ENCODE results near the gene IL17A. TPM values are rescaled to one million over a fixed set of nuclear protein-coding genes. Genes with fewer than 3 reads are reported as not detected.

The IL17A gene
- total RNA-seq, 1 donor from 2014 or later: not detected

GRCh38 chr6:52180787-52181558 lies 5.2 kb upstream of the IL17A start:
- H3K27me3 ChIP-seq: peaks cover 12% of the 10 kb centered on the region
- intact Hi-C loops (cut with DNase I): no loop called here
- TF ChIP-seq CTCF (IDR thresholded peaks at IDR 0.05): no peak
- ATAC-seq (no peak), DNase-seq (no peak)
- no peaks in the 10 kb centered on the region for H3K4me1 ChIP-seq
- no peaks in the 10 kb centered on the region for H3K36me3 ChIP-seq
- no peak overlapping the region for H3K27ac ChIP-seq
- no peak overlapping the region for H3K4me3 ChIP-seq
- no peaks in the 10 kb centered on the region for H3K9me3 ChIP-seq

GRCh38 chr6:52183131-52183713 lies 3.0 kb upstream of the IL17A start:
- H3K36me3 ChIP-seq: no peaks in the 10 kb centered on the region
- DNase-seq (no peak), ATAC-seq (no peak)
- H3K27me3 ChIP-seq: peaks cover 9% of the 10 kb centered on the region
- intact Hi-C loops (cut with DNase I): no loop called here
- H3K27ac ChIP-seq: no peak overlapping the region
- no peak overlapping the region for H3K4me3 ChIP-seq
- no peak for TF ChIP-seq CTCF (IDR thresholded peaks at IDR 0.05)
- no peaks in the 10 kb centered on the region for H3K4me1 ChIP-seq
- no peaks in the 10 kb centered on the region for H3K9me3 ChIP-seq

GRCh38 chr6:52186480-52186879 lies 305 bp downstream of the IL17A start:
- no peak for ATAC-seq
- H3K4me3 ChIP-seq: no peak overlapping the region
- intact Hi-C loops (cut with DNase I): no loop called here

GRCh38 chr6:52187098-52187497 lies 923 bp downstream of the IL17A start:
- intact Hi-C loops (cut with DNase I): no loop called here
- DNase-seq (no peak), ATAC-seq (no peak)
- Histone ChIP-seq H3K9me3 (no peaks in the 10 kb centered on the region), H3K4me3 (no peak overlapping the region), H3K27me3 (peaks cover 9% of the 10 kb centered on the region), H3K36me3 (no peaks in the 10 kb centered on the region), H3K4me1 (no peaks in the 10 kb centered on the region), H3K27ac (no peak overlapping the region)
- no peak for TF ChIP-seq CTCF (IDR thresholded peaks at IDR 0.05)

More at GRCh38 chr6:52186480-52186879, 305 bp downstream of the IL17A start:
- Histone ChIP-seq H3K27me3 (peaks cover 9% of the 10 kb centered on the region), H3K4me1 (no peaks in the 10 kb centered on the region), H3K9me3 (no peaks in the 10 kb centered on the region), H3K36me3 (no peaks in the 10 kb centered on the region), H3K27ac (no peak overlapping the region)
- TF ChIP-seq CTCF (IDR thresholded peaks at IDR 0.05): no peak
- no peak for DNase-seq

GRCh38 chr6:52189974-52190373 lies 3.8 kb downstream of the IL17A start:
- H3K36me3 ChIP-seq: no peaks in the 10 kb centered on the region
- H3K4me1 ChIP-seq: no peaks in the 10 kb centered on the region
- H3K4me3 ChIP-seq: no peak overlapping the region
- no peak for DNase-seq
- no peaks in the 10 kb centered on the region for H3K27me3 ChIP-seq
- no peak overlapping the region for H3K27ac ChIP-seq
- H3K9me3 ChIP-seq: no peaks in the 10 kb centered on the region
- no peak for TF ChIP-seq CTCF (IDR thresholded peaks at IDR 0.05)
- no peak for ATAC-seq
- intact Hi-C loops (cut with DNase I): no loop called here
